Fibroblast of upper back skin (primary cell): ENCODE results near the gene IFNA10.
"Not testable (repeated sequence)": the region's sequence is repeated elsewhere in the genome, so short reads cannot be mapped to it uniquely, and the experiment has no call there.

Experiments used
- DNase-seq: peaks from one replicate; pipeline ENCODE4 v3.0.0-alpha.2; 2013

IFNA10 gene

DNA sequence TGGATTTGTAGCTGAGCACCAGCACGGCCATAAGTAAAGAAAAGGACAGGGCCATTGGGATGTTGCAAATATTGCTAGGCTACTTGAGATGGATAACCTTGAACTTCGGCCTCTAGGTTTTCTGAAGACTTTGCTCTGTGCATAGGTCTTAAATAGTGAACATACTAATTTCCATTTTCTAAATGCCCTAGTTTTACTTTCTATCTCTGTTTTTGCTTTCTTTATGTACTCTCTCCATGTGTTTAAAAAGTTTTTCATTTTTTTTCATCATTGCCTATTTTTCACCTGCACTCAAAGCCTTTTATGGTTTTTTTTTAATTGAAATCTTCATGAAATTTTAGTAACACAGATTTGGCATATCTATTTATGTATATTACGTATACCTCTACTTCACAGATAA lies at the start of gene IFNA10:
IFNA10 (minus strand) TSS at position 101 of the 400 bp plus-strand sequence; CDS start at position 55, 46 bp downstream.
- not testable (repeated sequence) for DNase-seq

DNA sequence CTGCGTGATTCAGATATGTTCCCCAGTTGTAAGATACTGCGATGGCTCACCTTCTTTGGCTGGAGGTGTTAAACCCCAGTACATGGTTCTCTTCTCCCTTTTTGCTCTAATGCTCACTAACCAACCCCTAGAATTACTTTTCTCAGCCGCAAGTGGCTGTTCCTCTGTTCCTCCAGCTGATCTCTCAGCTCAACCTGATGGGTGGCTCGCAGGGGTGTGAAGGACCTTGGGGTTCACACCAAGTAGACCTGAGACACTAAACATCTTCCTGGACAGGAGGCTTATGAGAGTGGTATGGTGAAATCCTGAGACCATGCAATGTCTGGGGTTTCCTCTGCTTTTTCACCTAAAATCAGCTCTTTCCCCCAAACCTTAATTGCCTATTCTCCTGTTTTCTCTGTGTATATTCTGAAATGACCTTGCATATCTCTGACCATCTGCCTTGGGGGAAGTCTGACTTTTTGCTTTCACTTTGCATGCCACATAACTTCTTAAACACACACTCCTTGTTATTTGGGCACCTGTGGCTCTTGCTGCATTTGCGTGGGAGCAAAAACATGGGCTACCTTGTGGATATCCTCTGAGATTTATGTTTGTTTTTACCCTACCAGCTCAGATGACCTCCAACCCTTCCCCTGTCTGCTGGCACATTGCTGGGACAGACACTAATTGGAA lies 48.7 kb upstream of the IFNA10 start:
- no peak for DNase-seq

DNA sequence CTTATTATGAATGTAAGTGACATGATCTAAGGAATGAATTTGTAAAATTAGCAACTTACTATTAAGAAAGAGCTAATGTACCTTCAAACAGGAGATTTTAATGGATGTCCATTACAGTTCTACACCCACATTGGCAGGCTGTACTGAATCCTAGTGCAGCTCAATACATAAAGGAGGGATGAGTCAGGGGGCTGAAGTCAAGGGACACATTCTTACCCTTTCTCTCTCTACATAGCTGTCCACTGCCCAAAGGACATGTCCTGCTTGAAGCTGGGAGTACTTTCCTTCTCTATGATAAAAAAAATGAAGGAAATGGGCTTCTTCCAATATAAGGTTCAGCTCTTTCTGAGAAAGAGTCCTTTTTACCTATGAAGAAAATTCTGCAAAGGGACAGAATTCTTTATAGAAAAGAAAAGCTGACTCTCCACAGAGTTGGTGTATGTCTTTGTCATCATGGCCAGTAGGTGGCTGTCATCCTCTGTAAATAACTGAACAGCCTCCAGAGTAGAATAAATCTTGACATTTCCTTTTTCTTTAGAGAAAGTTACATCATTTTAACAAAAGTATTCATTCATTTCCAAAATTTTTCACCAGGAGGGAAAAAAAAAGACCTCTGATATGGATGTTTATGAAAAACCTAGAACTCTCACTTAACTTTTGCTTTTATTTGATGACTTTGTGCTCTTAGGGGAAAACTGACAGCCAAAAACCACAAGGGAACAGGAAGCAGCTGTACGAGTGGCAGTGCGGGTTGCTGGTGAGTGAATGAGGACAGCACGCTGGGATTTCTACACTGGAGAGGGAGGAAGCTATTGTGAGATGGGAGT lies 46.0 kb upstream of the IFNA10 start:
- DNase-seq, result peak; percentile 13

DNA sequence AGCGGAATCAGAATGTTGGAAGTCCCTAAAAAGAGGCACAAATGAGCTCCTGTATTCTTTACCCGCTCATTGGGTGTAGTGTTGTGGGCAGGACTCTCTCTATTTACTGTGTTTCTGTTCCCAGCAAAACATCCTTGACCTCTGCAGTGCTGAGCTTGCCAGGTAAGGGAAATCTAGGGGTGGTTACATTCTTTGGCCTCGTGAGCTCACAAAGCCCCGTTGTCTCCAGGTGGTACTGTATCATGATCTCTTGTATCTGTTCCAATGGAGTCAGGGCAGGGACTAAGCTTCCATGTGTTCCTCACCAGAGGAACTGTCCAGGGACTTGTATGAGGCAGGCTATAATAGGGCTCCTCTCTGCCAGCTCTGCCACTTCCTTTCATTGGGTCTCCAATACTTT lies 44.7 kb upstream of the IFNA10 start:
- no peak for DNase-seq

DNA sequence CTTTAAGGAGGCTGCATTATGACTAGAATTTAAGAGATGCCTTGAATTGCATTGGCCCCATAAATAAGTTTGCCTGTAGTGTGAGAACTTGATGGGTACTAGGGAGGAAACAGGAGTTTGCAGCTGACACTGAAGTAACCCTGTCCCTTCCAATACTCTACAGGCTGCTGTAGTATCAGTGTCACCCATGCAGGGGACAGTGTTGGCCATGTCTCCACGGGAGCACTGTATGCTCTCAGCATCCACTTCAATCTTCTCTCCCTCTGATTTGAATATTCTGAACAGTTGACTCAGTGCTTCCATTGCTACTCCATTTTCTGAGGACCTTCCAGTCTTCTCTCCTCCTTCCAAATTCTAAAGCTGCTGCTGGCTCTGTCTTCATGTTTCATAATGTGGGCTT lies 44.2 kb upstream of the IFNA10 start:
- no peak for DNase-seq

DNA sequence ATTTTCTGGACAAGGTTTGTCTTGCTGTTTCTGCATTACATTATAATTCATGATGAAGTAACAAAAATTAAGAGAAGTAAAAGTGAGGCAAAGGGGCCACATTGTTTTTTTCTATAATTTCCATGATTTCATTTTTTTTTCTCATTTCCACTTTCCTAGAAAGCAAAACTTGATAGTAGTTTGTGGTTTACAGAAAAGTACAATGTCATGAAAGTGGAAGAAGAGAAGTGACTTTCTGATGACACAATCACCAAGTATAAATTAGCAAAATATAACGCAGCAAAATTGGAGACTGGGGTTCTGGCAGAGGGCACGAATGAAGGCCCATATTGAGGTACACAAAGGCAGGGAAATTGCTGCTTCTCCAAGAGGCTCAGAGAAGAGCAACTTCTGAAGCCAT lies 37.9 kb upstream of the IFNA10 start:
- DNase-seq, result no peak

DNA sequence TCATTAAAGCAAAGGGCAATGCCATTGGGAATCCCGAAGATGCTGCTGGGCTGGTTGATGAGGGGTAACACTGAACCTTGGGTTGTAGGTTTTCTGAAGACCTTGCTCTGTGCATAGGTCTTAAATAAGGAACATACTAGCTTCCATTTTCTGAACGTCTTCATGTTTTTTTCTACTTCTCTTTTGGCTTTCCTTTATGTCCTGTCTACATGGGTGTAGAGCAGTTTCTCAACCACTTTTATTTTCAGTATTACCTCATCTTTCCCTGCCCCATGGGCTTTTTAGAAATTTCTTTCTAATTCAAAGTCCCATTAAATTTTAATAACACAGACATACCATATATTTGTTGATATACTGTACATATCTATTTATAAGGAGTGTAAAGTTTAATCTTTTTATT lies 33.0 kb upstream of the IFNA10 start, which contains the start of gene IFNA14:
IFNA14 (minus strand) TSS at position 95 of the 400 bp plus-strand sequence; CDS start at position 25, 70 bp downstream.
- no peak for DNase-seq

DNA sequence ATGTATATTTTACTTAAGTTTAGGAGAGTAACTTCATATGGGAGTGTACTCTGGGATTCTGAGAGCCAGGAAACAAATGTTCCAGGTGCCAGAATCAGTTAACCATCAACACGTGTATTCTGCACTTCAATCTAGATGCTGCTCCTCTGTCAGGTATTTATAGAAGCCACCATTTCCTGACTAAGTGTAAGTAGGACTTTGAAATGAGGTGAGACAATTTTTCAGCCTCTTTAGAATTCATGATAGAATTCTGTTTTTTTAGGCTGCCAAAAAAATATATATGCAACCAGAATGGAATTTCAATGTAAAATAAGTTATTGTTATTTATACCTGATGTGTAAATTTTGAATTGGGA lies 29.4 kb upstream of the IFNA10 start:
- DNase-seq, result not testable (repeated sequence)

DNA sequence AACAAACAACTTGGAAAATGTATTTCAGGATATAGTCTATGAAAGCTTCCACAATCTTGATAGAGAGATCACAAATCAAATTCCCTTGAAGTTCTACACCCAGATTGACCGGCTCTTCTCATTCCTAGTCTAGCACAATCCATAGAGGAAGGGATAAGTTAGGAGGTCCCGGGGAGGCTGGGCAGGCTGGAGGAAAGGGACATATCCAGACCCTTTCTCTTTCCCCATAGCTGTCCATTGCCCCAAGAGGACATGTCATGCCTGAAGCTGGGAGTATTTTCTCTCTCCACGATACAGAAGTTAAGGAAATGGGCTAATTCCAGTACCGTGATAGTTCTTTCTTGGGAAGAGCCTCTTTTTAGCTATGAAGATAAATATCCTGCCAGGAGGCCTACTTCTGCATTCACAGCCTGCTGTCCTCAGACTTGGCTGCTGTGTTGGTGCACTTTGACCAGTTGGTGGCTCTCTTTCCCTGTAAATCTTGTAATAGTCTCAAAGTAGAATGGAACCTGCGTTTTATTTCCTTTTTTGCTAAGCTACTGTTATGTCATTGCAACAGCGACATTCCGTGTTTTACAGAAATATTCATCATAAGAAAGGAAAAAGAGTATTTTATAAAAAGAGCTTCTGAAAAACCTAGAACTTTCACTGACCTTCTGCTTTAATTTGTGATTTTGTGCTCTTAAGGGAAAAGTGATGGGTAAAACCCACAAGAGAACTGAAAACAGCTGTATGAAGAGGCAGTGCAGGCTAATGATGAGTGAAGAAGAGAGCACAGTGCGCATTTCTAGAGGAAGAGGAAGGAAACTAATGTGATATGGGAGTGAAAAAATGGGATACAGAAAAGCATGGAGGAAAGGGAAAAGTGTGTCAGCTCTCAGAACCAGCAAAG lies 28.8 kb upstream of the IFNA10 start:
- DNase-seq, result peak; percentile 27

DNA sequence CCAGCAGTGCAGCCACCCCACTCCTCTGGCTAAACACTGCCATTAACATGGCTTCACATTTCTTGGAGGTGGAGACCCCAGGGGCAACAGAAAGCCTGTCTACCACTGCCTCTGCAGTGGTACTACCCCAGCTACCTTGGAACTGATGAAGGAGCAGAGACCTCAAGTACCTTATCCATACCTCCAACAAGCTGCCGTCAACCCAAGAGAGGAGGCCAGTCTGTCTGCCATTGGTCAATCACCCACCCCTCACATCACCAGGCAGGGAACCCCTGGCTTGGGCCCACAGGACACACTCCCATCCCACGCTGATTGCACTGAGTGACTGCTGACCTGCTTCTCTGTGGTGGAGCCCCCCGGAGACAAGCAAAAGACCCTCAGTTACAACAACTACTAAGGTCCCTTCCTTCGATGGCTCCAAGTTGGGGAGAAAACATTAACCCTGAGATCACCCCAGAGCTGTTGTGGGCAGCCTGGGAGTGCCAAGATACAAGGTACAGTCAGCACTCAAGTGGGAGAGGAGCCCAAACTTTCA lies 27.3 kb upstream of the IFNA10 start:
- DNase-seq, result no peak

DNA sequence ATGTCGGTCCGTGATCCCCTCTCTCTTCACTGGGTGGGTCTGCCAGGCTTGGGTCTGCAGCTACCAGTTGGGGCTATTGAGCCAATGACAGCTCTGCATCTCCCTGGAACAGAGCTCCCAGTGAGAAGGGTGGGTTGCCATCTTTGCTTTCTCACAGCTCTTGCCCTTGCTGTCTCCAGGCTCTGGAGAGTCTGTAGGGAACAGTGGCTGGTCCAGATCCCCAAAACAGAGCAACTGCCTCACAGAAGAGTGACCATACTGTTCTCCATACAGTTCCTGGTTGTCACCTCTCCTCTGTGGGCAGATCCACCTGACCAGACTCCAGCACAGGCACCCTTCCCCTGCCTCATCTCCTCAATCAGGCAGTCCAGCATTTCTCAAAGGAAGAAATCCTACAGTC lies 26.3 kb upstream of the IFNA10 start:
- DNase-seq, result no peak

DNA sequence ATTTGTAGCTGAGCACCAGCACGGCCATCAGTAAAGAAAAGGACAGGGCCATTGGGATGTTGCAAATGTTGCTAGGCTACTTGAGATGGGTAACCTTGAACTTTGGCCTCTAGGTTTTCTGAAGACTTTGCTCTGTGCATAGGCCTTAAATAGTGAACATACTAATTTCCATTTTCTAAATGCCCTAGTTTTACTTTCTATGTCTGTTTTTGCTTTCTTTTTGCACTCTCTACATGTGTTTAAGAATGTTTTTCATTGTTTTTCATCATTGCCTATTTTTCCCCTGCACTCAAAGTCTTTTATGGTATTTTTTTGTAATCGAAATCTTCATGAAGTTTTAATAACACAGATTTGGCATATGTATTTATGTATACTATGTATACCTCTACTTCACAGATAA lies 21.2 kb upstream of the IFNA10 start, which contains the start of gene IFNA17:
IFNA17 (minus strand) TSS at position 101 of the 400 bp plus-strand sequence; CDS start at position 52, 49 bp downstream.
- no peak for DNase-seq

DNA sequence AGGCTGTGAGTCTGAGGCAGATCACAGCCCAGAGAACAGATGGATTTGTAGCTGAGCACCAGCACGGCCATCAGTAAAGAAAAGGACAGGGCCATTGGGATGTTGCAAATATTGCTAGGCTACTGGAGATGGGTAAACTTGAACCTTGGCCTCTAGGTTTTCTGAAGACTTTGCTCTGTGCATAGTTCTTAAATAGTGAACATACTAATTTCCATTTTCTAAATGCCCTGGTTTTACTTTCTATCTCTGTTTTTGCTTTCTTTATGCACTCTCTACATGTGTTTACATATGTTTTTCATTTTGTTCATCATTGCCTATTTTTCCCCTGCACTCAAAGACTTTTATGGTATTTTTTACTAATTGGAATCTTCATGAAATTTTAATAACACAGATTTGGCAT lies 10.3 kb upstream of the IFNA10 start, which contains the start of gene IFNA16:
IFNA16 (minus strand) TSS at position 101 of the 400 bp plus-strand sequence; CDS start at position 95, 6 bp downstream.
- DNase-seq, result not testable (repeated sequence)

DNA sequence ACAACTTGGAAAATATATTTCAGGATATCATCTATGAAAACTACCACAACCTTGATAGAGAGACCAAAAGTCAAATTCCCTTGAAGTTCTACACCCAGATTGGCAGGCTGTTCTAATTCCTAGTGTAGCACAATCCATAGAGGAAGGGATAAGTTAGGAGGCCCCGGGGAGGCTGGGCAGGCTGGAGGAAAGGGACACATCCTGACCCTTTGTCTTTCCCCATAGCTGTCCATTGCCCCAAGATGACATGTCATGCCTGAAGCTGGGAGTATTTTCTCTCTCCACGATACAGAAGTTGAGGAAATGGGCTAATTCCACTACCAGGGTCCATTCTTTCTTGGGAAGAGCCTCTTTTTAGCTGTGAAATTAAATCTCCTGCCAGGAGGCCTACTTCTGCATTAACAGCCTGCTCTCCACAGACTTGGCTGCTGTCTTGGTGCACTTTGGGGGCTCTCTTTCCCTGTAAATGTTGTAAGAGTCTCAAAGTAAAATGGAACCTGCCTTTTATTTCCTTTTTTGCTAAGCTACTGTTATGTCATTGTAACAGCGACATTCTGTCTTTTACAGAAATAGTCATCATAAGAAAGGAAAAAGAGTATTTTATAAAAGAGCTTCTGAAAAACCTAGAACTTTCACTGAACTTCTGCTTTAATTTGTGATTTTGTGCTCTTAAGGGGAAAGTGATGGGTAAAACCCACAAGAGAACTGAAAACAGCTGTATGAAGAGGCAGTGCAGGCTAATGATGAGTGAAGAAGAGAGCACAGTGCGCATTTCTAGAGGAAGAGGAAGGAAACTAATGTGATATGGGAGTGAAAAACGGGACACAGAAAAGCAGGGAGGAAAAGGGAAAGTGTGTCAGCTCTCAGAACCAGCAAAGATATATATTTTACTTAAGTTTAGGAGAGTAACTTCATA lies 6.7 kb upstream of the IFNA10 start:
- not testable (repeated sequence) for DNase-seq

DNA sequence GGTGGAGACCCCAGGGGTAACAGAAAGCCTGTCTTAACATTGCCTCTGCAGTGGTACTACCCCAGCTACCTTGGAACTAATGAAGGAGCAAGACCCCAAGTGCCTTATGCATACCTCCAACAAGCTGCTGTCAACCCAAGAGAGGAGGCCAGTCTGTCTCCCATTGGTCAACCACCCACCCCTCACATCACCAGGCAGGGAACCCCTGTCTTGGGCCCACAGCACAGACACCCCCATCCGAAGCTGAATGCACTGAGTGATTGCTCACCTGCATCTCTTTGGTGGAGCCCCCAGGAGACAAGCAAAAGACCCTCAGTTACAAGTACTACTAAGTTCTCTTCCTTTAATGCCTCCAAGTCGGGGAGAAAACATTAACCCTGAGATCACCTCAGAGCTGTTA lies 5.2 kb upstream of the IFNA10 start:
- not testable (repeated sequence) for DNase-seq

DNA sequence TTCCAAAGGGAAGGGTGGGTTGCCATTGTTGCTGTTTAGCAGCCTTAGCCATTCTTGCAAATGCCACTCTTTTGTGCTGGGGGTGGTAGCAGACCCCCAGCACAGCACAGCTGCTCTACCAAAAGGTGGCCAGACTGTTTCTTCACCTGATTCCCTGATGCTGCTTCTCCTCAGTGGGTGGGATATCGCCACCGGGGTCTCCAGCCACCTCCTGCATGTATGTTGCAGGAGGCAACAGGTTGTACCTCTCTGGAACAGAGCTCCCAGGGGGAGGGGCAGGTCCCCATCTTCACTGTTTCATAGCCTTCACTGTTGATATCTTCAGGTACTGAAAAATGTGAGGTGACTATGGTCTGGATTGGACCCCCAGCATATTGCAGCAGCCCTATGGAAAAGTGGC lies 3.8 kb upstream of the IFNA10 start:
- DNase-seq, result not testable (repeated sequence)

DNA sequence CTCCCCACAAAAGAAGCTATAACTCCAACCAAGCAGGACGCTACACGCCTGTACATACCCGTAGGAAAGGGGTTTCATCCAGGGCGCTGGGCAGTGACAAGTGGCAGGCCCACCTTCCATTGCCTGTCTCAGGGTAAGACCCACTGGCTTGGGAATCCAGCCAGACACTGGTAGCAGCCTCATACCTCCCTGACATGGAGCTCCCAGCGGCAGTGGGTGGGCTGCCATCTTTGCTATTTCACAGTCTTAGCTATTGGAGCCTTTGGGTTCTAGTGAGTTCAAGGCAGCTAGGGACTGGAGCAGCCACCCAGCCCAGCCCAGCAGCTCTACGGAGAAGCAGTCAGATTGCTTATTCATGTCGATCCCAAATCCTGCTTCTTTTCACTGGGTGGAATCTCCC lies 3.4 kb upstream of the IFNA10 start:
- DNase-seq, result no peak

DNA sequence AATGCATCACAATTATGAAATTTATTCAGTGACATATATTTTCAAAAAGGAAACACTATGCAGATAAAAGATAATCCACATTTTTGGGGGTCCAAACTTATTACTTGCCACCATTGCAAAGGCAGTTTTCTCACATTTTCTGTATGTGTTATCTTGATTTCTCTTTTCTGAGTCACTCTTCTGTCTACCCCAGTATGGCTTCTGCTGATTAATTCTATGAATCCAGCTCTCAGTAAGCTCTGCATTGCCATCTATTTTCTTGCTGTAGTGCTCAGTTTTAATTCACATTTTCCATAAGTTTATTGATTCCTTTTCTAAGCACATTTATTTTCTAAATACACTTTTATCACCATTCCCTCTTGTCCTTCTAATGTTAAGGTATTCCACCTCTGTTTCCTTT lies 1.7 kb downstream of the IFNA10 start:
- DNase-seq, result no peak

DNA sequence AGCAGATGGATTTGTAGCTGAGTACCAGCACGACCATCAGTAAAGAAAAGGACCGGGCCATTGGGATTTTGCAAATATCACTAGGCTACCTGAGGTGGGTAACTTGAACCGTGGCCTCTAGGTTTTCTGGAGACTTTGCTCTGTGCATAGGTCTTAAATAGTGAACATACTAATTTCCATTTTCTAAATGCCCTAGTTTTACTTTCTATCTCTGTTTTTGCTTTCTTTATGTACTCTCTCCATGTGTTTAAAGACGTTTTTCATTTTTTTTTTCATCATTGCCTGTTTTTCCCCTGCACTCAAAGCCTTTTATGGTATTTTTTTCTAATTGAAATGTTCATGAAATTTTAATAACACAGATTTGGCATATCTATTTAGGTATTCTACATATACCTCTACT lies 4.8 kb downstream of the IFNA10 start, which contains the start of gene IFNA7:
IFNA7 (minus strand) TSS at position 101 of the 400 bp plus-strand sequence; CDS start at position 61, 40 bp downstream.
- not testable (repeated sequence) for DNase-seq

DNA sequence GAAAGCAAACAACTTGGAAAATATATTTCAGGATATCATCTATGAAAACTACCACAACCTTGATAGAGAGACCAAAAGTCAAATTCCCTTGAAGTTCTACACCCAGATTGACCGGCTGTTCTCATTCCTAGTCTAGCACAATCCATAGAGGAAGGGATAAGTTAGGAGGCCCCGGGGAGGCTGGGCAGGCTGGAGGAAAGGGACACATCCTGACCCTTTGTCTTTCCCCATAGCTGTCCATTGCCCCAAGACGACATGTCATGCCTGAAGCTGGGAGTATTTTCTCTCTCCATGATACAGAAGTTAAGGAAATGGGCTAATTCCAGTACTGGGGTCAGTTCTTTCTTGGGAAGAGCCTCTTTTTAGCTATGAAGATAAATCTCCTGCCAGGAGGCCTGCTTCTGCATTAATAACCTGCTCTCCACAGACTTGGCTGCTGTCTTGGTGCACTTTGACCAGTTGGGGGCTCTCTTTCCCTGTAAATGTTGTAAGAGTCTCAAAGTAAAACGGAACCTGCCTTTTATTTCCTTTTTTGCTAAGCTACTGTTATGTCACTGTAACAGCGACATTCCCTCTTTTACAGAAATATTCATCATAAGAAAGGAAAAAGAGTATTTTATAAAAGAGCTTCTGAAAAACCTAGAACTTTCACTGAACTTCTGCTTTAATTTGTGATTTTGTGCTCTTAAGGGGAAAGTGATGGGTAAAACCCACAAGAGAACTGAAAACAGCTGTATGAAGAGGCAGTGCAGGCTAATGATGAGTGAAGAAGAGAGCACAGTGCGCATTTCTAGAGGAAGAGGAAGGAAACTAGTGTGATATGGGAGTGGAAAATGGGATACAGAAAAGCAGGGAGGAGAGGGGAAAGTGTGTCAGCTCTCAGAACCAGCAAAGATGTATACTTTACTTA lies 11.8 kb downstream of the IFNA10 start:
- peak; percentile 14 for DNase-seq
